ENCODE measurements around the gene BEAN1. TPM values are rescaled to one million over a fixed set of nuclear protein-coding genes. Genes with fewer than 3 reads are reported as not detected.

The BEAN1 gene
- total RNA-seq, 1 experiment from 2014 or later: not detected

DNA sequence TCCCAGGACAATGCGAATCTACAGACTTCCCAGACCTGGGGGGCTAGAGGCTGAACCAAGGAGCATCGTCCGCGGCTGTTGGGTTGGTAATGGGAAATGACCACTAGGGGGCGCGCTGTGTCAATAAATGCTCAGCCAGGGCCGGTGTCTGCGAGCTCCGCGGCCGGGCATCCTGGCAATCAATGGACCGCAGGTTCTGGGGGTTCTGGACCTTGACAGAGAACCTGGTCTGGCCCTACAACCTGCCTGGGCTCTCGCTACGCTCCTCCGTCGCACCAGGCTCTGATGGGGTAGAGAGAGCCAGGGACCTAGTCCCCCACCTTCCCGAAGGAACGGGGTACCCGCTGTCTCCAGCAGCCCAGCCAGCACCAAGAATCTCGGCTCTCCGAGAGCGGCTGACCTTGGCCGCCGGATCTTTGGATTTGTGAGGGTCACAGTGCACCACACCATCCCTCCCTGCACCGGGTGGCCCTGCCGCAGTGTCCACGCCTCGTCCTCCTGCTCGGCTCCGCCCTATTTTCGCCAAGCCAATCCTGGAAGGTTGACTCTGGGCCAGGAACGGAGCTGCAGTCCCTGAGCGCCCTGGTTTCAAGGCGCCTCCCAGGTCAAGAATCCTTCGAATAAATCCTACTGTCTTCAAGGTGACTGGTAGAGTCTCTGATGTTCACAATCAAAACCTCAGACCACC, 20.4 kb upstream of the BEAN1 start:
- Mint-ChIP-seq H3K27ac (peak overlapping the region; percentile 86; the same call in 1 of the 2 replicates), H3K4me3 (peak overlapping the region; percentile 83), H3K4me1 (peaks cover 9% of the 10 kb centered on the region), H3K27me3 (ENCODE audit: low read depth) (peaks cover 13% of the 10 kb centered on the region), H3K36me3 (no peaks in the 10 kb centered on the region), H3K9me3 (peaks cover 8% of the 10 kb centered on the region)
- ChIA-PET CTCF (interaction anchor here (0.6 to 4.7 kb wide), 62 partner anchors 8 to 466 kb away, joined by 3 to 45 read pairs (median 5); partner anchors contain the start of genes BEAN1, CDH5 and CMTM3), POLR2A (interaction anchor here (0.5 to 1.0 kb wide), 3 partner anchors 70 to 169 kb away, joined by 3 to 5 read pairs (median 4); no protein-coding TSS in a partner anchor)
- peak; percentile 29; the same call in 1 of the 2 replicates for TF ChIP-seq ETV6 (CRISPR knock-in tag; IDR thresholded peaks at IDR 0.05)
- 0 out of 2 replicates have a peak, but pooled peaks have one; percentile 35 for TF ChIP-seq ZNF232 (CRISPR knock-in tag; IDR thresholded peaks at IDR 0.05)
- peak; percentile 68 for TF ChIP-seq GABPB1 (CRISPR knock-in tag; IDR thresholded peaks at IDR 0.05)
- TF ChIP-seq, protein P1, sequence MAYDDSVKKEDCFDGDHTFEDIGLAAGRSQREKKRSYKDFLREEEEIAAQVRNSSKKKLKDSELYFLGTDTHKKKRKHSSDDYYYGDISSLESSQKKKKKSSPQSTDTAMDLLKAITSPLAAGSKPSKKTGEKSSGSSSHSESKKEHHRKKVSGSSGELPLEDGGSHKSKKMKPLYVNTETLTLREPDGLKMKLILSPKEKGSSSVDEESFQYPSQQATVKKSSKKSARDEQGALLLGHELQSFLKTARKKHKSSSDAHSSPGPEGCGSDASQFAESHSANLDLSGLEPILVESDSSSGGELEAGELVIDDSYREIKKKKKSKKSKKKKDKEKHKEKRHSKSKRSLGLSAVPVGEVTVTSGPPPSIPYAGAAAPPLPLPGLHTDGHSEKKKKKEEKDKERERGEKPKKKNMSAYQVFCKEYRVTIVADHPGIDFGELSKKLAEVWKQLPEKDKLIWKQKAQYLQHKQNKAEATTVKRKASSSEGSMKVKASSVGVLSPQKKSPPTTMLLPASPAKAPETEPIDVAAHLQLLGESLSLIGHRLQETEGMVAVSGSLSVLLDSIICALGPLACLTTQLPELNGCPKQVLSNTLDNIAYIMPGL (CRISPR knock-in tag; IDR thresholded peaks at IDR 0.05): peak; percentile 75
- TF ChIP-seq ESRRA (CRISPR knock-in tag; IDR thresholded peaks at IDR 0.05; ENCODE audit: borderline replicate concordance): peak; percentile 42; the same call in 1 of the 2 replicates
- TF ChIP-seq, protein P2, sequence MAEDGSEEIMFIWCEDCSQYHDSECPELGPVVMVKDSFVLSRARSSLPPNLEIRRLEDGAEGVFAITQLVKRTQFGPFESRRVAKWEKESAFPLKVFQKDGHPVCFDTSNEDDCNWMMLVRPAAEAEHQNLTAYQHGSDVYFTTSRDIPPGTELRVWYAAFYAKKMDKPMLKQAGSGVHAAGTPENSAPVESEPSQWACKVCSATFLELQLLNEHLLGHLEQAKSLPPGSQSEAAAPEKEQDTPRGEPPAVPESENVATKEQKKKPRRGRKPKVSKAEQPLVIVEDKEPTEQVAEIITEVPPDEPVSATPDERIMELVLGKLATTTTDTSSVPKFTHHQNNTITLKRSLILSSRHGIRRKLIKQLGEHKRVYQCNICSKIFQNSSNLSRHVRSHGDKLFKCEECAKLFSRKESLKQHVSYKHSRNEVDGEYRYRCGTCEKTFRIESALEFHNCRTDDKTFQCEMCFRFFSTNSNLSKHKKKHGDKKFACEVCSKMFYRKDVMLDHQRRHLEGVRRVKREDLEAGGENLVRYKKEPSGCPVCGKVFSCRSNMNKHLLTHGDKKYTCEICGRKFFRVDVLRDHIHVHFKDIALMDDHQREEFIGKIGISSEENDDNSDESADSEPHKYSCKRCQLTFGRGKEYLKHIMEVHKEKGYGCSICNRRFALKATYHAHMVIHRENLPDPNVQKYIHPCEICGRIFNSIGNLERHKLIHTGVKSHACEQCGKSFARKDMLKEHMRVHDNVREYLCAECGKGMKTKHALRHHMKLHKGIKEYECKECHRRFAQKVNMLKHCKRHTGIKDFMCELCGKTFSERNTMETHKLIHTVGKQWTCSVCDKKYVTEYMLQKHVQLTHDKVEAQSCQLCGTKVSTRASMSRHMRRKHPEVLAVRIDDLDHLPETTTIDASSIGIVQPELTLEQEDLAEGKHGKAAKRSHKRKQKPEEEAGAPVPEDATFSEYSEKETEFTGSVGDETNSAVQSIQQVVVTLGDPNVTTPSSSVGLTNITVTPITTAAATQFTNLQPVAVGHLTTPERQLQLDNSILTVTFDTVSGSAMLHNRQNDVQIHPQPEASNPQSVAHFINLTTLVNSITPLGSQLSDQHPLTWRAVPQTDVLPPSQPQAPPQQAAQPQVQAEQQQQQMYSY (CRISPR knock-in tag; IDR thresholded peaks at IDR 0.05): peak; percentile 63
- TF ChIP-seq, protein P3, sequence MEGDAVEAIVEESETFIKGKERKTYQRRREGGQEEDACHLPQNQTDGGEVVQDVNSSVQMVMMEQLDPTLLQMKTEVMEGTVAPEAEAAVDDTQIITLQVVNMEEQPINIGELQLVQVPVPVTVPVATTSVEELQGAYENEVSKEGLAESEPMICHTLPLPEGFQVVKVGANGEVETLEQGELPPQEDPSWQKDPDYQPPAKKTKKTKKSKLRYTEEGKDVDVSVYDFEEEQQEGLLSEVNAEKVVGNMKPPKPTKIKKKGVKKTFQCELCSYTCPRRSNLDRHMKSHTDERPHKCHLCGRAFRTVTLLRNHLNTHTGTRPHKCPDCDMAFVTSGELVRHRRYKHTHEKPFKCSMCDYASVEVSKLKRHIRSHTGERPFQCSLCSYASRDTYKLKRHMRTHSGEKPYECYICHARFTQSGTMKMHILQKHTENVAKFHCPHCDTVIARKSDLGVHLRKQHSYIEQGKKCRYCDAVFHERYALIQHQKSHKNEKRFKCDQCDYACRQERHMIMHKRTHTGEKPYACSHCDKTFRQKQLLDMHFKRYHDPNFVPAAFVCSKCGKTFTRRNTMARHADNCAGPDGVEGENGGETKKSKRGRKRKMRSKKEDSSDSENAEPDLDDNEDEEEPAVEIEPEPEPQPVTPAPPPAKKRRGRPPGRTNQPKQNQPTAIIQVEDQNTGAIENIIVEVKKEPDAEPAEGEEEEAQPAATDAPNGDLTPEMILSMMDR (IDR thresholded peaks at IDR 0.05): peak; percentile 96
- TF ChIP-seq, protein P4, sequence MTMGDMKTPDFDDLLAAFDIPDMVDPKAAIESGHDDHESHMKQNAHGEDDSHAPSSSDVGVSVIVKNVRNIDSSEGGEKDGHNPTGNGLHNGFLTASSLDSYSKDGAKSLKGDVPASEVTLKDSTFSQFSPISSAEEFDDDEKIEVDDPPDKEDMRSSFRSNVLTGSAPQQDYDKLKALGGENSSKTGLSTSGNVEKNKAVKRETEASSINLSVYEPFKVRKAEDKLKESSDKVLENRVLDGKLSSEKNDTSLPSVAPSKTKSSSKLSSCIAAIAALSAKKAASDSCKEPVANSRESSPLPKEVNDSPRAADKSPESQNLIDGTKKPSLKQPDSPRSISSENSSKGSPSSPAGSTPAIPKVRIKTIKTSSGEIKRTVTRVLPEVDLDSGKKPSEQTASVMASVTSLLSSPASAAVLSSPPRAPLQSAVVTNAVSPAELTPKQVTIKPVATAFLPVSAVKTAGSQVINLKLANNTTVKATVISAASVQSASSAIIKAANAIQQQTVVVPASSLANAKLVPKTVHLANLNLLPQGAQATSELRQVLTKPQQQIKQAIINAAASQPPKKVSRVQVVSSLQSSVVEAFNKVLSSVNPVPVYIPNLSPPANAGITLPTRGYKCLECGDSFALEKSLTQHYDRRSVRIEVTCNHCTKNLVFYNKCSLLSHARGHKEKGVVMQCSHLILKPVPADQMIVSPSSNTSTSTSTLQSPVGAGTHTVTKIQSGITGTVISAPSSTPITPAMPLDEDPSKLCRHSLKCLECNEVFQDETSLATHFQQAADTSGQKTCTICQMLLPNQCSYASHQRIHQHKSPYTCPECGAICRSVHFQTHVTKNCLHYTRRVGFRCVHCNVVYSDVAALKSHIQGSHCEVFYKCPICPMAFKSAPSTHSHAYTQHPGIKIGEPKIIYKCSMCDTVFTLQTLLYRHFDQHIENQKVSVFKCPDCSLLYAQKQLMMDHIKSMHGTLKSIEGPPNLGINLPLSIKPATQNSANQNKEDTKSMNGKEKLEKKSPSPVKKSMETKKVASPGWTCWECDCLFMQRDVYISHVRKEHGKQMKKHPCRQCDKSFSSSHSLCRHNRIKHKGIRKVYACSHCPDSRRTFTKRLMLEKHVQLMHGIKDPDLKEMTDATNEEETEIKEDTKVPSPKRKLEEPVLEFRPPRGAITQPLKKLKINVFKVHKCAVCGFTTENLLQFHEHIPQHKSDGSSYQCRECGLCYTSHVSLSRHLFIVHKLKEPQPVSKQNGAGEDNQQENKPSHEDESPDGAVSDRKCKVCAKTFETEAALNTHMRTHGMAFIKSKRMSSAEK (CRISPR knock-in tag; IDR thresholded peaks at IDR 0.05; ENCODE audit: borderline replicate concordance): no peak
- TF ChIP-seq EMX1 (CRISPR knock-in tag; IDR thresholded peaks at IDR 0.05): no peak
- ATAC-seq (peak; percentile 96), DNase-seq (ENCODE audit: low spot score) (peak; percentile 91)

DNA sequence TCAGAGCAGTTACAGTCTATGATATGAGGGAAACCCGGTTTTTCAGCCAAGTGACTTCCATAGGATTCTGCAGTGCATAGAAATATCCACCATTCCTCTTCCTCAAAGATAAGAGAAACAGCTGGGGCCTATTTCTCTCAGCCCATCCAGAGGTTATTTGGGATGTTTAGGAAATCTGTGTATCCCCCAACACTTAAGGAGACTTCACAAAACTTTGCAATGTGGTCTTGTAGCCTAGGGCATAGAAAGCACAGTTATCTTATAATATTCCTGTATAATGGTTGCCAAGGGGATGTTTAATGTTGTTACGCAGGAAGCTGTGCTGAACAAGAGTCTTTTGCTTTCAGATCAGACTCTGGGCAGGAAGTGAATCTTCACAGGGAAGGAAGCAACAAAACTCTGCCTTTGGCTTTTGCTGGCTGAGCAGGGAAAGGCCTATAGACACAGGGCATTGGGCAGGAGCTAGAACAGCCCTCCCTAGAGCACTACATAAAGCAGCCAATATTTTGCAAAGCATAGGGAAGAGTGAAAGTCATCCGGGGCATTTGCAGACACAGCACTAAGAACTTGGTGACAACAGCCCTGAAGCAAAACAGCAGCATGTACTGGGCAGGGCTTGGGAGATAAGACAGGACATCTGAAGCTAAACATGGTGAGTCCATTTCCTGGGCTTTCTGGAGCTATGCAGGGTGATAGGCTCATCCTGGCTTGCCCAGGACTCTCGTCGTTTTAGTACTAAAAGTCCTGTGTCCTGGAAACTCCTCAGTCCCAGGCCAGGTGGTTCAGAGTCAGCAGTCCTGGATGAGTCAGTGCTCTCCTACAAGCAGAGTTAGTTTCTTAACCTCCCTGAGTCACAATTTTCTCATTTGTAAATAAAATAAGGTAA, 18.7 kb upstream of the BEAN1 start:
- ChIA-PET CTCF (interaction anchor here (0.7 to 3.1 kb wide), 3 partner anchors 71 to 181 kb away, joined by 3 to 30 read pairs (median 4); no protein-coding TSS in a partner anchor), POLR2A (no interaction called here)
- ATAC-seq: no peak
- no peak for DNase-seq (ENCODE audit: low spot score)
- H3K4me1 Mint-ChIP-seq: peaks cover 9% of the 10 kb centered on the region
- peaks cover 18% of the 10 kb centered on the region for H3K9me3 Mint-ChIP-seq
- no peak for TF ChIP-seq JUN (CRISPR knock-in tag; IDR thresholded peaks at IDR 0.05)
- TF ChIP-seq FOXJ3 (CRISPR knock-in tag; IDR thresholded peaks at IDR 0.05; ENCODE audit: borderline replicate concordance): no peak
- TF ChIP-seq NFYB (CRISPR knock-in tag; conservative IDR thresholded peaks at IDR 0.05; ENCODE audit: low read depth): no peak
- TF ChIP-seq JAZF1 (CRISPR knock-in tag; IDR thresholded peaks at IDR 0.05): no peak
- no peaks in the 10 kb centered on the region for H3K36me3 Mint-ChIP-seq
- H3K4me3 Mint-ChIP-seq: no peak overlapping the region
- peak overlapping the region; percentile 63; the same call in 1 of the 2 replicates for H3K27ac Mint-ChIP-seq
- peaks cover 20% of the 10 kb centered on the region for H3K27me3 Mint-ChIP-seq (ENCODE audit: low read depth)

All from WTC11 (cell line).